ENCODE results near the gene RASGRP4.

DNA sequence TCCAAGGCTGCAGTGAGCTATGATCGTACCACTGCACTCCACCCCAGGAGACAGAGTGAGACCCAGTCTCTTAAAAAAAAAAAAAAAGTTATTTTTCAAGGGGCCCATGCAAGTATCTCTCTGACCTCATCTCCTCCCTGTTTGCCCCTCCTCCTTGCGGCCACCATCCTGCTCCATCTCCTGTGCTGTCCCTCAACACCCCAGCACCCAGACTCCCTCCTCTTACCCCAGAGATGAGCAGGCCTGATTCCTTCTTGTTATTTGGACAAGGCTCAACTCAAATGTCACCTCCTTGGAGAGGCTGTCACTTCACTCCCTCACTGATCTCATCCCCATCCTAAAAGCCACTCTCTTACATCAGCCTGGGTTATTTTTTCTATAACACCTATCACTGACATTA, 11.9 kb upstream of the RASGRP4 start:
- TF ChIP-seq, protein P1, sequence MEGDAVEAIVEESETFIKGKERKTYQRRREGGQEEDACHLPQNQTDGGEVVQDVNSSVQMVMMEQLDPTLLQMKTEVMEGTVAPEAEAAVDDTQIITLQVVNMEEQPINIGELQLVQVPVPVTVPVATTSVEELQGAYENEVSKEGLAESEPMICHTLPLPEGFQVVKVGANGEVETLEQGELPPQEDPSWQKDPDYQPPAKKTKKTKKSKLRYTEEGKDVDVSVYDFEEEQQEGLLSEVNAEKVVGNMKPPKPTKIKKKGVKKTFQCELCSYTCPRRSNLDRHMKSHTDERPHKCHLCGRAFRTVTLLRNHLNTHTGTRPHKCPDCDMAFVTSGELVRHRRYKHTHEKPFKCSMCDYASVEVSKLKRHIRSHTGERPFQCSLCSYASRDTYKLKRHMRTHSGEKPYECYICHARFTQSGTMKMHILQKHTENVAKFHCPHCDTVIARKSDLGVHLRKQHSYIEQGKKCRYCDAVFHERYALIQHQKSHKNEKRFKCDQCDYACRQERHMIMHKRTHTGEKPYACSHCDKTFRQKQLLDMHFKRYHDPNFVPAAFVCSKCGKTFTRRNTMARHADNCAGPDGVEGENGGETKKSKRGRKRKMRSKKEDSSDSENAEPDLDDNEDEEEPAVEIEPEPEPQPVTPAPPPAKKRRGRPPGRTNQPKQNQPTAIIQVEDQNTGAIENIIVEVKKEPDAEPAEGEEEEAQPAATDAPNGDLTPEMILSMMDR (IDR thresholded peaks at IDR 0.05; ENCODE audit: insufficient read depth, low read length): no peak
- TF ChIP-seq POLR2AphosphoS5 (IDR thresholded peaks at IDR 0.05; ENCODE audit: low read depth): no peak
